Esophagus (tissue), 2 donors: ENCODE measurements around the gene CCDC110. TPM values are rescaled to one million over a fixed set of nuclear protein-coding genes. Genes with fewer than 3 reads are reported as not detected.

Experiments used
- polyA plus RNA-seq, 2 donors: library from polyadenylated mRNA; stranded (reverse); fragments of 200-250 nt; gene quantifications; one replicate each; pipeline ENCODE4 v1.2.3, GENCODE V29; 2013
- donor health status: healthy with polysubstance abuse.
- donor health status: Bipolar disorder and iron deficiency.

Gene CCDC110
- polyA plus RNA-seq, 2 donors: 0.39 to 0.46 TPM

Other genes with a start within 250 kb of the CCDC110 start
- gene LRP2BP, start 75.8 kb downstream of the CCDC110 start, polyA plus RNA-seq: under 1 TPM; 0.18 to 0.31 TPM
- gene ANKRD37, start 74.9 kb downstream of the CCDC110 start, polyA plus RNA-seq: 100 to 1,000 TPM in 1 of 2 donors, 10 to 100 TPM in 1; 64.1 to 112 TPM
- 10 to 100 TPM in 1 of 2 donors, 1 to 10 TPM in 1; 8.3 to 18.1 TPM for gene UFSP2, start 45.8 kb downstream of the CCDC110 start, polyA plus RNA-seq
- 10 to 100 TPM; 24.2 to 62.8 TPM for gene PDLIM3, start 63.8 kb upstream of the CCDC110 start, polyA plus RNA-seq